Natural killer cell (primary cell): ENCODE measurements around the gene CIAO2B. TPM values are rescaled to one million over a fixed set of nuclear protein-coding genes. Genes with fewer than 3 reads are reported as not detected.
"Not testable (repeated sequence)": the region's sequence is repeated elsewhere in the genome, so short reads cannot be mapped to it uniquely, and the experiment has no call there.

Experiments
- ATAC-seq, 3 donors: fragments of 150-1000 bp in 2 of 3; fragments of 200-7000 bp in 1 of 3; cut with Tn5 transposase; 1 replicate in 1 of 3; 2 replicates in 2 of 3; pipeline ENCODE4 v1.10.0; 2021; ENCODE audit warnings: mild to moderate bottlenecking in 2 of 3, moderate library complexity in 2 of 3
- DNase-seq, 2 donors: peaks; one replicate each; pipeline versions ENCODE4 v3.0.0 to v3.0.0-alpha.2; 2013 to 2021; ENCODE audit warnings: mixed read lengths in 1 of 2
- H3K27ac ChIP-seq: one replicate; pipeline ENCODE4 v1.5.1; 2013; ENCODE audit warnings: mild to moderate bottlenecking, low read length
- H3K27me3 ChIP-seq: one replicate; pipeline ENCODE4 v1.6.1; 2013; ENCODE audit warnings: low read length; ENCODE audit not compliant: control insufficient read depth, insufficient read depth
- H3K36me3 ChIP-seq: one replicate; pipeline ENCODE4 v1.6.1; 2013; ENCODE audit warnings: low read length; ENCODE audit not compliant: control insufficient read depth, insufficient read depth
- H3K4me1 ChIP-seq: one replicate; pipeline ENCODE4 v1.6.1; 2013; ENCODE audit warnings: low read length; ENCODE audit not compliant: control insufficient read depth, insufficient read depth
- H3K4me3 ChIP-seq: one replicate; pipeline ENCODE4 v1.5.1; 2013; ENCODE audit warnings: low read length
- H3K9me3 ChIP-seq: one replicate; pipeline ENCODE4 v1.6.1; 2013; ENCODE audit warnings: low read length; ENCODE audit not compliant: control insufficient read depth, insufficient read depth
- H3K27ac Mint-ChIP-seq, 2 donors: one replicate each; pipeline ENCODE4 v1.8.0; 2022; ENCODE audit warnings: mild to moderate bottlenecking in 2 of 2, mixed read lengths in 2 of 2, moderate library complexity in 1 of 2
- H3K27me3 Mint-ChIP-seq, 2 donors: one replicate each; pipeline ENCODE4 v1.8.0; 2022; ENCODE audit warnings: low read depth in 2 of 2, mixed read lengths in 2 of 2
- H3K36me3 Mint-ChIP-seq: one replicate; pipeline ENCODE4 v1.8.0; 2022; ENCODE audit warnings: mixed read lengths
- H3K4me1 Mint-ChIP-seq, 2 donors: one replicate each; pipeline ENCODE4 v1.8.0; 2022; ENCODE audit warnings: mixed read lengths in 2 of 2
- H3K4me3 Mint-ChIP-seq: one replicate; pipeline ENCODE4 v1.8.0; 2022; ENCODE audit warnings: mild to moderate bottlenecking, moderate library complexity, mixed read lengths
- H3K9me3 Mint-ChIP-seq, 2 donors: one replicate each; pipeline ENCODE4 v1.8.0; 2022; ENCODE audit warnings: mixed read lengths in 2 of 2
- CTCF ChIP-seq: fragments of 200-600 bp; IDR thresholded peaks from one replicate; pipeline ENCODE4 v1.8.0; 2022; ENCODE audit warnings: antibody characterized with exemption
- WGBS: methylation state at CpG from one replicate; pipeline ENCODE4 v1.1.7; 2013; ENCODE audit warnings: missing lambda C conversion rate; ENCODE audit not compliant: insufficient coverage; 5-methylcytosine and 5-hydroxymethylcytosine counted together
- intact Hi-C: fragments of 100-400 bp; cut with micrococcal nuclease; formaldehyde crosslinking; loops from one replicate; pipeline ENCODE4 v1.14.2; 2022
- total RNA-seq, 4 donors: library from RNA; stranded (reverse); fragments of 120-200 nt in 1 of 4; gene quantifications; one replicate each; pipeline versions ENCODE4 v1.2.3 to v1.2.4, GENCODE V29; 2013 to 2022

The CIAO2B gene
- total RNA-seq, 3 donors from 2014 or later (not counting 1 experiment from before 2014, with no cell fraction given), result 57.2 to 62.8 (median 60.0) TPM

GRCh38 chr16:66898933-66899309 is 35.3 kb downstream of the CIAO2B start:
- H3K4me1 ChIP-seq, result peaks cover 2% of the 10 kb centered on the region
- H3K27ac Mint-ChIP-seq, result peak overlapping the region in 1 of 2 donors; percentile 7
- H3K4me3 ChIP-seq, result no peak overlapping the region
- H3K9me3 ChIP-seq, result no peaks in the 10 kb centered on the region
- 73% methylated on average over 2 of the region's 2 CpGs for WGBS
- no peaks in the 10 kb centered on the region for H3K36me3 Mint-ChIP-seq
- no peak overlapping the region for H3K4me3 Mint-ChIP-seq
- intact Hi-C loops, result no loop called here
- H3K27ac ChIP-seq, result no peak overlapping the region
- H3K9me3 Mint-ChIP-seq, result no peaks in the 10 kb centered on the region
- H3K27me3 ChIP-seq, result no peaks in the 10 kb centered on the region
- H3K27me3 Mint-ChIP-seq, result no peaks in the 10 kb centered on the region
- H3K4me1 Mint-ChIP-seq, result peaks cover 0 to 22% of the 10 kb centered on the region in 2 donors
- no peak for DNase-seq
- no peak for TF ChIP-seq CTCF
- ATAC-seq, result no peak
- no peaks in the 10 kb centered on the region for H3K36me3 ChIP-seq

- no peak for ATAC-seq
- Mint-ChIP-seq H3K36me3 (no peaks in the 10 kb centered on the region), H3K4me3 (no peak overlapping the region), H3K9me3 (no peaks in the 10 kb centered on the region), H3K27ac (no peak overlapping the region), H3K4me1 (peaks cover under 1 to 23% of the 10 kb centered on the region in 2 donors), H3K27me3 (no peaks in the 10 kb centered on the region)
- H3K36me3 ChIP-seq, result no peaks in the 10 kb centered on the region
- no peak for TF ChIP-seq CTCF
- H3K4me1 ChIP-seq, result peaks cover 2% of the 10 kb centered on the region
- H3K27me3 ChIP-seq, result no peaks in the 10 kb centered on the region
- H3K9me3 ChIP-seq, result no peaks in the 10 kb centered on the region
- no peak for DNase-seq
- H3K27ac ChIP-seq, result no peak overlapping the region
- no peak overlapping the region for H3K4me3 ChIP-seq
- intact Hi-C loops, result no loop called here
- 94% methylated on average over 2 of the region's 3 CpGs for WGBS
These were observed 36.0 kb downstream of the CIAO2B start for GRCh38 chr16:66898207-66898606.

- H3K27ac ChIP-seq, H3K9me3 ChIP-seq, H3K27me3 Mint-ChIP-seq, H3K27me3 ChIP-seq, H3K4me1 ChIP-seq, H3K4me3 ChIP-seq, H3K4me3 Mint-ChIP-seq, H3K27ac Mint-ChIP-seq, H3K36me3 ChIP-seq, H3K9me3 Mint-ChIP-seq, intact Hi-C loops, DNase-seq, H3K36me3 Mint-ChIP-seq, ATAC-seq: not testable (repeated sequence)
- WGBS, result 90% methylated on average over 5 of the region's 5 CpGs
- peaks cover 4 to 27% of the 10 kb centered on the region in 2 donors for H3K4me1 Mint-ChIP-seq
These were observed 37.5 kb downstream of the CIAO2B start for GRCh38 chr16:66896682-66897081.

GRCh38 chr16:66895999-66896398 is 38.2 kb downstream of the CIAO2B start:
- H3K4me1 ChIP-seq, result peaks cover 2% of the 10 kb centered on the region
- H3K27ac Mint-ChIP-seq, result no peak overlapping the region

More at GRCh38 chr16:66895999-66896398, 38.2 kb downstream of the CIAO2B start:
- Histone ChIP-seq H3K36me3 (peaks cover 4% of the 10 kb centered on the region), H3K9me3 (no peaks in the 10 kb centered on the region), H3K27me3 (no peaks in the 10 kb centered on the region), H3K27ac (no peak overlapping the region), H3K4me3 (no peak overlapping the region)
- Mint-ChIP-seq H3K4me1 (peaks cover 4 to 27% of the 10 kb centered on the region in 2 donors), H3K4me3 (no peak overlapping the region), H3K27me3 (no peaks in the 10 kb centered on the region), H3K36me3 (no peaks in the 10 kb centered on the region), H3K9me3 (no peaks in the 10 kb centered on the region)
- intact Hi-C loops, result loop anchor here (1.0 to 2.0 kb wide), 2 partner anchors 33 to 55 kb away; no protein-coding TSS in a partner anchor
- no peak for TF ChIP-seq CTCF
- 88% methylated on average over 3 of the region's 3 CpGs for WGBS
- ATAC-seq, result no peak
- no peak for DNase-seq
